Measurements from ENCODE around the gene ZPR1. TPM values are rescaled to one million over a fixed set of nuclear protein-coding genes. Genes with fewer than 3 reads are reported as not detected.
"Not testable (repeated sequence)": the region's sequence is repeated elsewhere in the genome, so short reads cannot be mapped to it uniquely, and the experiment has no call there.

The ZPR1 gene
- total and polyA plus RNA-seq, 2 of the 4 experiments (the other 2 are of a cell fraction) = 40.8 to 52.0 TPM

DNA sequence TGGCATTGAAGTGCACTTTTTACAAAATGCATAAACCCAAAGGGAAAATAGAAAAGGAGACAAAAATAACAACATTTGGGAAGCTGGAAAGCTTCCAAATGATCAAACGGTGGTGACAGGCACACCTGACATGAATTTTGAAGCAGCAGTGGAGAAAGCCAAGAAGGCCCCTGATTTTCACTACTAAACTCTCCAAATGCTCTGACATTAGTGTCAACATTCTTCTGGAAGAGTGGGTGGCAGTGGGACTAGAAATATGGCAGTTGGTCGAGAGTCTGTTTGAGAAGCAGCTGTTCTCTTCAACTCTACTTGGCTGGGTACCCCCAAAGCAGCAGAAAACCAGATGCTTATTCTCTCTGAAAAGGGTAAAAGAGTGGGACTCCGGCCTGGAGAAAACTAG, 16.2 kb upstream of the ZPR1 start:
- Histone ChIP-seq H3K4me2 (ENCODE audit: low read depth, low read length) (no peak overlapping the region), H2BK15ac (ENCODE audit: low read depth, low read length) (no peak overlapping the region), H3K56ac (ENCODE audit: extremely low read depth, insufficient read depth, low read length) (no peak overlapping the region), H3K27me3 (ENCODE audit: control insufficient read depth, insufficient read depth, low read length) (peaks cover 11% of the 10 kb centered on the region), H3K4me3 (ENCODE audit: insufficient read depth, low read depth, low read length) (no peak overlapping the region), H4K5ac (ENCODE audit: low read depth, low read length) (no peak overlapping the region), H2BK20ac (ENCODE audit: low read depth, low read length) (no peak overlapping the region), H3K4me1 (ENCODE audit: control insufficient read depth, insufficient read depth, low read length) (no peaks in the 10 kb centered on the region), H2AK9ac (replicated peaks; ENCODE audit: low read depth, low read length, poor library complexity) (no peak overlapping the region), H2AK5ac (ENCODE audit: low read depth, low read length) (no peak overlapping the region), H4K20me1 (ENCODE audit: insufficient read depth, low read length) (no peaks in the 10 kb centered on the region), H3K14ac (replicated peaks; ENCODE audit: low read depth, low read length) (no peak overlapping the region), H3K27ac (ENCODE audit: insufficient read depth, low read length) (no peak overlapping the region), H3K4ac (ENCODE audit: low read depth, low read length) (no peak overlapping the region), H2BK5ac (ENCODE audit: low read depth, low read length, poor library complexity, severe bottlenecking) (no peak overlapping the region), H3K9ac (ENCODE audit: low read depth, low read length) (no peak overlapping the region), H3K9me1 (ENCODE audit: insufficient read depth, low read length) (no peaks in the 10 kb centered on the region), H4K8ac (ENCODE audit: low read depth in 2 of 2, low read length in 2 of 2) (no peak overlapping the region), H3K9me3 (ENCODE audit: control insufficient read depth, insufficient read depth, low read length) (no peaks in the 10 kb centered on the region), H2BK120ac (ENCODE audit: low read depth, low read length) (no peak overlapping the region), H3K23ac (ENCODE audit: low read depth, low read length) (no peak overlapping the region), H4K91ac (ENCODE audit: insufficient read depth, low read depth, low read length) (no peak overlapping the region), H3K18ac (ENCODE audit: low read depth, low read length) (no peak overlapping the region), H3K36me3 (ENCODE audit: control insufficient read depth, insufficient read depth, low read length) (no peaks in the 10 kb centered on the region), H3K79me1 (ENCODE audit: low read depth in 1 of 2, low read length in 2 of 2) (no peaks in the 10 kb centered on the region), H2AFZ (replicated peaks; ENCODE audit: low read length, poor library complexity) (no peak overlapping the region)
- BruUV-seq (replicated peaks) = no TSS peak
- POLR2A ChIA-PET (ENCODE audit: unreplicated experiment) = no interaction called here
- CTCF ChIA-PET = no interaction called here
- dilution Hi-C loops (cut with HindIII; ENCODE audit: low sequenced_read_pairs, unreplicated experiment) (no loop called here), in situ Hi-C loops (cut with MboI; ENCODE audit: low sequenced_read_pairs) (no loop called here), intact Hi-C loops (cut with micrococcal nuclease) (no loop called here)
- no peak for TF ChIP-seq RFX5 (IDR thresholded peaks at IDR 0.05; ENCODE audit: low read depth, low read length)
- TF ChIP-seq, protein P1, sequence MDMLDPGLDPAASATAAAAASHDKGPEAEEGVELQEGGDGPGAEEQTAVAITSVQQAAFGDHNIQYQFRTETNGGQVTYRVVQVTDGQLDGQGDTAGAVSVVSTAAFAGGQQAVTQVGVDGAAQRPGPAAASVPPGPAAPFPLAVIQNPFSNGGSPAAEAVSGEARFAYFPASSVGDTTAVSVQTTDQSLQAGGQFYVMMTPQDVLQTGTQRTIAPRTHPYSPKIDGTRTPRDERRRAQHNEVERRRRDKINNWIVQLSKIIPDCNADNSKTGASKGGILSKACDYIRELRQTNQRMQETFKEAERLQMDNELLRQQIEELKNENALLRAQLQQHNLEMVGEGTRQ (IDR thresholded peaks at IDR 0.05; ENCODE audit: low read depth, low read length) = no peak
- TF ChIP-seq RCOR1 (IDR thresholded peaks at IDR 0.05; ENCODE audit: insufficient replicate concordance, low read length) = no peak
- no peak for TF ChIP-seq CEBPB (IDR thresholded peaks at IDR 0.05; ENCODE audit: low read depth, low read length)
- TF ChIP-seq CHD1 (IDR thresholded peaks at IDR 0.05; ENCODE audit: low read depth, low read length) = no peak
- TF ChIP-seq, protein P2, sequence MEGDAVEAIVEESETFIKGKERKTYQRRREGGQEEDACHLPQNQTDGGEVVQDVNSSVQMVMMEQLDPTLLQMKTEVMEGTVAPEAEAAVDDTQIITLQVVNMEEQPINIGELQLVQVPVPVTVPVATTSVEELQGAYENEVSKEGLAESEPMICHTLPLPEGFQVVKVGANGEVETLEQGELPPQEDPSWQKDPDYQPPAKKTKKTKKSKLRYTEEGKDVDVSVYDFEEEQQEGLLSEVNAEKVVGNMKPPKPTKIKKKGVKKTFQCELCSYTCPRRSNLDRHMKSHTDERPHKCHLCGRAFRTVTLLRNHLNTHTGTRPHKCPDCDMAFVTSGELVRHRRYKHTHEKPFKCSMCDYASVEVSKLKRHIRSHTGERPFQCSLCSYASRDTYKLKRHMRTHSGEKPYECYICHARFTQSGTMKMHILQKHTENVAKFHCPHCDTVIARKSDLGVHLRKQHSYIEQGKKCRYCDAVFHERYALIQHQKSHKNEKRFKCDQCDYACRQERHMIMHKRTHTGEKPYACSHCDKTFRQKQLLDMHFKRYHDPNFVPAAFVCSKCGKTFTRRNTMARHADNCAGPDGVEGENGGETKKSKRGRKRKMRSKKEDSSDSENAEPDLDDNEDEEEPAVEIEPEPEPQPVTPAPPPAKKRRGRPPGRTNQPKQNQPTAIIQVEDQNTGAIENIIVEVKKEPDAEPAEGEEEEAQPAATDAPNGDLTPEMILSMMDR (conservative IDR thresholded peaks at IDR 0.05; ENCODE audit: low read depth, low read length) = no peak
- TF ChIP-seq RAD21 (IDR thresholded peaks at IDR 0.05; ENCODE audit: low read length) = no peak
- TF ChIP-seq MAZ (IDR thresholded peaks at IDR 0.05; ENCODE audit: borderline replicate concordance, low read depth, low read length) = no peak
- ATAC-seq (ENCODE audit: low read depth) (no peak), DNase-seq (no peak)
- no CpG with 5 or more reads among the region's 3 CpGs for WGBS, 2 experiments (ENCODE audit: extremely low coverage in 2 of 2, insufficient read length in 1 of 2)

- BruUV-seq (replicated peaks); POLR2A ChIA-PET (ENCODE audit: unreplicated experiment): not testable (repeated sequence)
Measured at GRCh38 chr11:116801662-116802061, 13.8 kb upstream of the ZPR1 start.

More at GRCh38 chr11:116801662-116802061, 13.8 kb upstream of the ZPR1 start:
- H2AK9ac ChIP-seq (replicated peaks; ENCODE audit: low read depth, low read length, poor library complexity); H3K9me1 ChIP-seq (ENCODE audit: insufficient read depth, low read length); intact Hi-C loops (cut with micrococcal nuclease); H2BK5ac ChIP-seq (ENCODE audit: low read depth, low read length, poor library complexity, severe bottlenecking); H2AK5ac ChIP-seq (ENCODE audit: low read depth, low read length); H3K23ac ChIP-seq (ENCODE audit: low read depth, low read length); H3K56ac ChIP-seq (ENCODE audit: extremely low read depth, insufficient read depth, low read length); H3K9me3 ChIP-seq (ENCODE audit: control insufficient read depth, insufficient read depth, low read length); DNase-seq; H4K8ac ChIP-seq (ENCODE audit: low read depth in 2 of 2, low read length in 2 of 2); ATAC-seq (ENCODE audit: low read depth); CTCF ChIA-PET; H2BK20ac ChIP-seq (ENCODE audit: low read depth, low read length); H4K20me1 ChIP-seq (ENCODE audit: insufficient read depth, low read length); H2BK15ac ChIP-seq (ENCODE audit: low read depth, low read length); H3K4ac ChIP-seq (ENCODE audit: low read depth, low read length); dilution Hi-C loops (cut with HindIII; ENCODE audit: low sequenced_read_pairs, unreplicated experiment); H3K36me3 ChIP-seq (ENCODE audit: control insufficient read depth, insufficient read depth, low read length); in situ Hi-C loops (cut with MboI; ENCODE audit: low sequenced_read_pairs); H3K4me1 ChIP-seq (ENCODE audit: control insufficient read depth, insufficient read depth, low read length); H3K18ac ChIP-seq (ENCODE audit: low read depth, low read length); H3K14ac ChIP-seq (replicated peaks; ENCODE audit: low read depth, low read length); H2AFZ ChIP-seq (replicated peaks; ENCODE audit: low read length, poor library complexity); H3K27ac ChIP-seq (ENCODE audit: insufficient read depth, low read length); H4K91ac ChIP-seq (ENCODE audit: insufficient read depth, low read depth, low read length); H3K9ac ChIP-seq (ENCODE audit: low read depth, low read length); H3K4me3 ChIP-seq (ENCODE audit: insufficient read depth, low read depth, low read length); H3K79me1 ChIP-seq (ENCODE audit: low read depth in 1 of 2, low read length in 2 of 2); H2BK120ac ChIP-seq (ENCODE audit: low read depth, low read length); H4K5ac ChIP-seq (ENCODE audit: low read depth, low read length); H3K4me2 ChIP-seq (ENCODE audit: low read depth, low read length): not testable (repeated sequence)
- H3K27me3 ChIP-seq (ENCODE audit: control insufficient read depth, insufficient read depth, low read length) = peaks cover 13% of the 10 kb centered on the region
